NB4 (cell line): ENCODE measurements around the gene GPR158.

ENCODE experiments used
- DNase-seq: peaks from one replicate; pipeline ENCODE4 v3.0.0; 2010; ENCODE audit warnings: low read depth
- H3K4me3 ChIP-seq: one replicate; pipeline ENCODE4 v1.5.1; 2011; ENCODE audit warnings: mild to moderate bottlenecking, low read depth, low read length, moderate library complexity
- CTCF ChIP-seq: IDR thresholded peaks from one replicate; pipeline ENCODE4 v1.5.1; 2012; ENCODE audit warnings: low read depth, low read length
- MAX ChIP-seq: IDR thresholded peaks from 2 replicates; pipeline ENCODE4 v1.6.1; 2011; ENCODE audit warnings: low read depth, low read length
- MYC ChIP-seq: IDR thresholded peaks from 2 replicates; pipeline ENCODE4 v1.6.1; 2011; ENCODE audit warnings: low read depth, low read length
- POLR2A ChIP-seq: IDR thresholded peaks from 2 replicates; pipeline ENCODE4 v1.6.1; 2011; ENCODE audit warnings: mild to moderate bottlenecking; ENCODE audit not compliant: insufficient read length; ENCODE audit errors: extremely low read depth

The GPR158 gene

GRCh38 chr10:25175527-25176420, 973 bp downstream of the GPR158 start:
- TF ChIP-seq CTCF: no peak
- TF ChIP-seq MAX: no peak
- no peak for TF ChIP-seq POLR2A
- TF ChIP-seq MYC: no peak
- DNase-seq: no peak
- H3K4me3 ChIP-seq: no peak overlapping the region

DNA sequence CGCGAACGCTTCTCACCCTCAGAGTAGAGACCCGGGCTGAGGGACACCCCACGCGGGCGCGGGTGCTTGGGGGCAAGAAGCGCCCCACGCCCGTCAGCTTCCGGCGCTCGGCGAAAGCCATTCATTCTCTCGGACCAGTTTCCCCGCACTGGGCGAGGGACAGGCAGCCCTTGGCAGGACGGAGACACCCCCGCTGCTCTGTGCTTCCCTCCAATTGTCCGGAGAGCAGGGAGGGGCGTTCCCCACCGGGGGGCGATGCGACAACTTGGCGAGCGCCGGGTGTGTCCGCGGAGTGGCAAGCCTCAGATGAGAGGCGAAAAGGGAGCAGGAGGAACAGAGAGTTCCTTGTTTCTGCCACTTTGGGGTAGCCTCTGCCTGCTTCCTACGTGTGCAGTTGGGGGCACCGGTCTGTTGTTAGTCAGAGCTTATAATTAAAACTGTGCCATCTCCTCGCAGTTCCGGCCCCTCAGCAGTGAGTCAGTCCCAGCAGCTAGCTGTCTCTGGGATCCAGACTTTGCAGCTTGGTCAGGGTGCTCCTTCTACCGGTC, 1.7 kb downstream of the GPR158 start:
- TF ChIP-seq MYC: no peak
- no peak for DNase-seq
- no peak overlapping the region for H3K4me3 ChIP-seq

DNA sequence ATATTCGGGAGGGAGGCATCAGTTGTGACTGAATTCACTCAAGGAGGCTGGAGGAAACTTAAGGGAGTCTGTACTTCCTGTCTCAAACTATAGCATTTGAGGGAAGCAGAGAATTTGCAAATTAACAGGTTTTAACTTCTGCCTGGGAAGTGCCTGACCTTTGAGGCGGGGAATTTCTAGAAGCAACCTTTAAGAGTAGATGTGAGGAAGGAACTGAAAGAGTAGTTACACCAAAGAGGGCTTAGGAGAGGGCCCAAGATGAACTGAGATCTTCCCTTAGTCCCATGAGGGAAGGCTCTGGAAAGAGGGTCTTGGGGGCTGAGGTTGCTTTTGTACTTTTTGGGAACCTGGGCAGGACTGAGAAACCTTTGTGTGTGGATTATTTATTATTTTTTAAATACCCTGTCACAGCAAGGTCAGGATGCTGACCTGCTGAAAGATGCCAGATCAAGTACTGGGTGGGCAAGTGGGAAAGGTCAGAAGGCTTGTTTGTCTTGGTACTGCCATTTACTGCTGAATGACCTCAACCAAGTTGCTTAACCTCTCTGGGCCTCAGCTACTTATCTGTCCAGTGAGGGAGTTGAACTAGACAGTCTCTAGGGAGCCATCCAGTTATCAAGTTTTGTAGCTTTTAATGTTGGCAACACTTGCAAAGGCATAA, 2.4 kb downstream of the GPR158 start:
- H3K4me3 ChIP-seq: no peak overlapping the region
- no peak for DNase-seq
- TF ChIP-seq MAX: no peak
- TF ChIP-seq MYC: no peak
- no peak for TF ChIP-seq CTCF
- TF ChIP-seq POLR2A: no peak

GRCh38 chr10:25177754-25178135, 2.9 kb downstream of the GPR158 start:
- TF ChIP-seq MAX: no peak
- TF ChIP-seq POLR2A: no peak
- TF ChIP-seq CTCF: no peak
- no peak for TF ChIP-seq MYC
- no peak overlapping the region for H3K4me3 ChIP-seq
- no peak for DNase-seq

DNA sequence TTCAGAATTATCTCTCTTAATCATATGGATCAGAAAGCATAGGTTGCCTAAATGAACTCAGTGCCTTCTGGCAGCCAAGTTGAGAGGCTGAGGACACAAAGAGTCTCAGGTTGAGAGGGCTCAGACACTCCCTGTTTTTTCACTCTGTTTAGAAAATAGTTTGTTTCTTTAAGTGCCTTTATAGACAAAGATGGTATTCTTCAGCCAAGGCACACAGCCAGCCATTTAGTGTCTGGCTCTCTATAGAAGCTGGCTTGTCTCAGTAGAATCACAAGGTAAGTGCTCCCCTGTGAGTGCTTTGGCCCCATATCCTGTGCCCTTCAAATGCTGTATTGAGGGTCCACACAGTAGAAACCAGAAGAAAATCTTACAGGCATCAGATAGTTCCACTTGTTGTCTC, 3.6 kb downstream of the GPR158 start:
- DNase-seq: no peak
- TF ChIP-seq POLR2A: no peak
- TF ChIP-seq CTCF: no peak
- TF ChIP-seq MAX: no peak
- no peak for TF ChIP-seq MYC
- H3K4me3 ChIP-seq: no peak overlapping the region

- no peak overlapping the region for H3K4me3 ChIP-seq
- TF ChIP-seq MYC: no peak
- TF ChIP-seq POLR2A: no peak
- TF ChIP-seq CTCF: no peak
- no peak for TF ChIP-seq MAX
Measured at GRCh38 chr10:25180801-25181200, 6.0 kb downstream of the GPR158 start.

More at GRCh38 chr10:25180801-25181200, 6.0 kb downstream of the GPR158 start:
- DNase-seq: no peak
